ENCODE measurements around the gene UBE2J1.
A peak's percentile ranks its signal among the peaks of the same experiment; 100 is the strongest.

The UBE2J1 gene

DNA sequence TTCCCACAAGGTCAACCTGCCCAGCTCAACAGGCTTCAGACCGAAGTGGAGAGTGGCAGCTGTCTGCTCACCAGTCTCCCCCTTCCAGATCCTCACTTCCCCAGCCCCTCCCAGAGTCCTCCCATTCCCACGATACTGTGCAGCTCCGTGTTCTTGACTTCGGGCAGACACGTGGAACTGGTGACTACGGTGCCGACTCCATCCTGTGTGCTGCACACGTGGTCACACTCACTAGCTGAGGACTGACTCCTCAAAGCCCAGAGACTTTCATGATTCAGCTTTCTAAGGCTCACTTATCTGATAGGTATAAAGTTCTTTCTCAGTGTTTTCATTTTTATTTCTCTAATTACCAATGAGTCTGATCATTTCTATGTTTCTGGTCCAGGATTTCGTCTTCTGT, 69.8 kb downstream of the UBE2J1 start:
- no peak for TF ChIP-seq ZNF565 (CRISPR knock-in tag; conservative IDR thresholded peaks at IDR 0.05; ENCODE audit: low read depth)
- no peak for ATAC-seq

DNA sequence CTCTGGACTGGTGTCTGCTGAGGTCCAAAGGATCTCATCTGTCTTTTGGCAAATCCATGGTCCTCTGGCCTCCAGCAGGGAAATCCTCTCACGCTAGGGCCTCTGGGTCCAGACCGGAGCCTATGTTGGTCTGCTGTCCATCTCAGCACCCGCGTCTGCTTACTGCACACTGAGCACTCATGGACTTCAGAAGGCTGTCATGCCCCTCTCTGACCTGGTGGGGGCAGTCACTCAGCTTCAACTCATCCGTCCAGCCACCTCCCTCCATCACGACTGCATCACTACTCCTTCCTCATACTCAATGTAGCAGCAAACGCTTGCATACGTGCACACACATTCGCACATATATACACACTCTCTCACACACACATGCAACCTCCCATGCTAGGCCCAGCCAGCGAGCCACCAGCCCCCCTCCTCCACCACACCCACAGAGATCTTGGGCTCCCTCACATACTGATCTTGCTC, 70.7 kb downstream of the UBE2J1 start:
- TF ChIP-seq, protein P1, sequence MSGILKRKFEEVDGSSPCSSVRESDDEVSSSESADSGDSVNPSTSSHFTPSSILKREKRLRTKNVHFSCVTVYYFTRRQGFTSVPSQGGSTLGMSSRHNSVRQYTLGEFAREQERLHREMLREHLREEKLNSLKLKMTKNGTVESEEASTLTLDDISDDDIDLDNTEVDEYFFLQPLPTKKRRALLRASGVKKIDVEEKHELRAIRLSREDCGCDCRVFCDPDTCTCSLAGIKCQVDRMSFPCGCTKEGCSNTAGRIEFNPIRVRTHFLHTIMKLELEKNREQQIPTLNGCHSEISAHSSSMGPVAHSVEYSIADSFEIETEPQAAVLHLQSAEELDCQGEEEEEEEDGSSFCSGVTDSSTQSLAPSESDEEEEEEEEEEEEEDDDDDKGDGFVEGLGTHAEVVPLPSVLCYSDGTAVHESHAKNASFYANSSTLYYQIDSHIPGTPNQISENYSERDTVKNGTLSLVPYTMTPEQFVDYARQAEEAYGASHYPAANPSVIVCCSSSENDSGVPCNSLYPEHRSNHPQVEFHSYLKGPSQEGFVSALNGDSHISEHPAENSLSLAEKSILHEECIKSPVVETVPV (CRISPR knock-in tag; IDR thresholded peaks at IDR 0.05): no peak
- no peak for TF ChIP-seq OSR1 (CRISPR knock-in tag; IDR thresholded peaks at IDR 0.05)
- TF ChIP-seq ARNTL (CRISPR knock-in tag; IDR thresholded peaks at IDR 0.05; ENCODE audit: borderline replicate concordance, low read depth): no peak
- no peak for TF ChIP-seq ISL1 (CRISPR knock-in tag; IDR thresholded peaks at IDR 0.05)
- no peak for TF ChIP-seq ZNF70 (CRISPR knock-in tag; IDR thresholded peaks at IDR 0.05)
- no peak for TF ChIP-seq ZNF8 (CRISPR knock-in tag; IDR thresholded peaks at IDR 0.05)
- TF ChIP-seq GLIS3 (CRISPR knock-in tag; IDR thresholded peaks at IDR 0.05): no peak
- no peak for TF ChIP-seq ESRRG (CRISPR knock-in tag; IDR thresholded peaks at IDR 0.05)
- TF ChIP-seq RARB (CRISPR knock-in tag; IDR thresholded peaks at IDR 0.05): no peak
- TF ChIP-seq ZC3H10 (CRISPR knock-in tag; IDR thresholded peaks at IDR 0.05): no peak
- no peak for TF ChIP-seq ZFP3 (CRISPR knock-in tag; IDR thresholded peaks at IDR 0.05)
- TF ChIP-seq PPARA (CRISPR knock-in tag; IDR thresholded peaks at IDR 0.05; ENCODE audit: borderline replicate concordance): no peak
- TF ChIP-seq, protein P2, sequence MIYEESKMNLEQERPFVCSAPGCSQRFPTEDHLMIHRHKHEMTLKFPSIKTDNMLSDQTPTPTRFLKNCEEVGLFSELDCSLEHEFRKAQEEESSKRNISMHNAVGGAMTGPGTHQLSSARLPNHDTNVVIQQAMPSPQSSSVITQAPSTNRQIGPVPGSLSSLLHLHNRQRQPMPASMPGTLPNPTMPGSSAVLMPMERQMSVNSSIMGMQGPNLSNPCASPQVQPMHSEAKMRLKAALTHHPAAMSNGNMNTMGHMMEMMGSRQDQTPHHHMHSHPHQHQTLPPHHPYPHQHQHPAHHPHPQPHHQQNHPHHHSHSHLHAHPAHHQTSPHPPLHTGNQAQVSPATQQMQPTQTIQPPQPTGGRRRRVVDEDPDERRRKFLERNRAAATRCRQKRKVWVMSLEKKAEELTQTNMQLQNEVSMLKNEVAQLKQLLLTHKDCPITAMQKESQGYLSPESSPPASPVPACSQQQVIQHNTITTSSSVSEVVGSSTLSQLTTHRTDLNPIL (CRISPR knock-in tag; IDR thresholded peaks at IDR 0.05; ENCODE audit: low read depth): no peak
- TF ChIP-seq, protein P3, sequence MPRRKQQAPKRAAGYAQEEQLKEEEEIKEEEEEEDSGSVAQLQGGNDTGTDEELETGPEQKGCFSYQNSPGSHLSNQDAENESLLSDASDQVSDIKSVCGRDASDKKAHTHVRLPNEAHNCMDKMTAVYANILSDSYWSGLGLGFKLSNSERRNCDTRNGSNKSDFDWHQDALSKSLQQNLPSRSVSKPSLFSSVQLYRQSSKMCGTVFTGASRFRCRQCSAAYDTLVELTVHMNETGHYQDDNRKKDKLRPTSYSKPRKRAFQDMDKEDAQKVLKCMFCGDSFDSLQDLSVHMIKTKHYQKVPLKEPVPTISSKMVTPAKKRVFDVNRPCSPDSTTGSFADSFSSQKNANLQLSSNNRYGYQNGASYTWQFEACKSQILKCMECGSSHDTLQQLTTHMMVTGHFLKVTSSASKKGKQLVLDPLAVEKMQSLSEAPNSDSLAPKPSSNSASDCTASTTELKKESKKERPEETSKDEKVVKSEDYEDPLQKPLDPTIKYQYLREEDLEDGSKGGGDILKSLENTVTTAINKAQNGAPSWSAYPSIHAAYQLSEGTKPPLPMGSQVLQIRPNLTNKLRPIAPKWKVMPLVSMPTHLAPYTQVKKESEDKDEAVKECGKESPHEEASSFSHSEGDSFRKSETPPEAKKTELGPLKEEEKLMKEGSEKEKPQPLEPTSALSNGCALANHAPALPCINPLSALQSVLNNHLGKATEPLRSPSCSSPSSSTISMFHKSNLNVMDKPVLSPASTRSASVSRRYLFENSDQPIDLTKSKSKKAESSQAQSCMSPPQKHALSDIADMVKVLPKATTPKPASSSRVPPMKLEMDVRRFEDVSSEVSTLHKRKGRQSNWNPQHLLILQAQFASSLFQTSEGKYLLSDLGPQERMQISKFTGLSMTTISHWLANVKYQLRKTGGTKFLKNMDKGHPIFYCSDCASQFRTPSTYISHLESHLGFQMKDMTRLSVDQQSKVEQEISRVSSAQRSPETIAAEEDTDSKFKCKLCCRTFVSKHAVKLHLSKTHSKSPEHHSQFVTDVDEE (CRISPR knock-in tag; IDR thresholded peaks at IDR 0.05): no peak
- no peak for TF ChIP-seq TOX (CRISPR knock-in tag; IDR thresholded peaks at IDR 0.05; ENCODE audit: borderline replicate concordance)
- no peak for TF ChIP-seq SNAI2 (CRISPR knock-in tag; IDR thresholded peaks at IDR 0.05)
- no peak for TF ChIP-seq ZNF565 (CRISPR knock-in tag; conservative IDR thresholded peaks at IDR 0.05; ENCODE audit: low read depth)
- peak; percentile 95 for ATAC-seq

DNA sequence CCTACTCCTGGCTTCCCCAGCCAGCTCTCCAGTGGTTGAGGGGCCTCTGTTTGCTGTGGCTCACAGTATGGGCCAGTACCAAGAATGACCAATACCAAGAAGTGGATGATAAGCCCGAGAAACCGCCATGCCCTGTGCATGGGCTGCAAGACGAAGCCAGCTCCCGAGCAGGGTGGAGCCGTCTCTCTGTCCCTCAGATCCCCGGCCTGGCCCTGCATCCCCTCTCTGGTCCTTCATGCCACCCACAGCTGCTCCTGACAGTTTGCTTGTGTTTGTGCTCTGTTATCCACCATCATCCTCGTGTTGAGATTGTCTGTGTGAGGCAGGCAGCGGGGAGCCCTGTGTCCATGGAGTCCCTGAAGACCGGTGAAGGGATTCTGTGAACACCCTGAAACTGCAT, 73.6 kb downstream of the UBE2J1 start:
- TF ChIP-seq, protein P4, sequence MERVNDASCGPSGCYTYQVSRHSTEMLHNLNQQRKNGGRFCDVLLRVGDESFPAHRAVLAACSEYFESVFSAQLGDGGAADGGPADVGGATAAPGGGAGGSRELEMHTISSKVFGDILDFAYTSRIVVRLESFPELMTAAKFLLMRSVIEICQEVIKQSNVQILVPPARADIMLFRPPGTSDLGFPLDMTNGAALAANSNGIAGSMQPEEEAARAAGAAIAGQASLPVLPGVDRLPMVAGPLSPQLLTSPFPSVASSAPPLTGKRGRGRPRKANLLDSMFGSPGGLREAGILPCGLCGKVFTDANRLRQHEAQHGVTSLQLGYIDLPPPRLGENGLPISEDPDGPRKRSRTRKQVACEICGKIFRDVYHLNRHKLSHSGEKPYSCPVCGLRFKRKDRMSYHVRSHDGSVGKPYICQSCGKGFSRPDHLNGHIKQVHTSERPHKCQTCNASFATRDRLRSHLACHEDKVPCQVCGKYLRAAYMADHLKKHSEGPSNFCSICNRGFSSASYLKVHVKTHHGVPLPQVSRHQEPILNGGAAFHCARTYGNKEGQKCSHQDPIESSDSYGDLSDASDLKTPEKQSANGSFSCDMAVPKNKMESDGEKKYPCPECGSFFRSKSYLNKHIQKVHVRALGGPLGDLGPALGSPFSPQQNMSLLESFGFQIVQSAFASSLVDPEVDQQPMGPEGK (CRISPR knock-in tag; IDR thresholded peaks at IDR 0.05; ENCODE audit: borderline replicate concordance): no peak
- no peak for TF ChIP-seq PPARA (CRISPR knock-in tag; IDR thresholded peaks at IDR 0.05; ENCODE audit: borderline replicate concordance)
- no peak for TF ChIP-seq TCF4 (CRISPR knock-in tag; IDR thresholded peaks at IDR 0.05; ENCODE audit: borderline replicate concordance)
- TF ChIP-seq ZNF565 (CRISPR knock-in tag; conservative IDR thresholded peaks at IDR 0.05; ENCODE audit: low read depth): no peak
- TF ChIP-seq ARNTL (CRISPR knock-in tag; IDR thresholded peaks at IDR 0.05; ENCODE audit: borderline replicate concordance, low read depth): no peak
- no peak for TF ChIP-seq RARB (CRISPR knock-in tag; IDR thresholded peaks at IDR 0.05)
- TF ChIP-seq, protein P2 (CRISPR knock-in tag; IDR thresholded peaks at IDR 0.05; ENCODE audit: low read depth): no peak
- no peak for TF ChIP-seq ZNF8 (CRISPR knock-in tag; IDR thresholded peaks at IDR 0.05)
- no peak for TF ChIP-seq ISL1 (CRISPR knock-in tag; IDR thresholded peaks at IDR 0.05)
- TF ChIP-seq, protein P5, sequence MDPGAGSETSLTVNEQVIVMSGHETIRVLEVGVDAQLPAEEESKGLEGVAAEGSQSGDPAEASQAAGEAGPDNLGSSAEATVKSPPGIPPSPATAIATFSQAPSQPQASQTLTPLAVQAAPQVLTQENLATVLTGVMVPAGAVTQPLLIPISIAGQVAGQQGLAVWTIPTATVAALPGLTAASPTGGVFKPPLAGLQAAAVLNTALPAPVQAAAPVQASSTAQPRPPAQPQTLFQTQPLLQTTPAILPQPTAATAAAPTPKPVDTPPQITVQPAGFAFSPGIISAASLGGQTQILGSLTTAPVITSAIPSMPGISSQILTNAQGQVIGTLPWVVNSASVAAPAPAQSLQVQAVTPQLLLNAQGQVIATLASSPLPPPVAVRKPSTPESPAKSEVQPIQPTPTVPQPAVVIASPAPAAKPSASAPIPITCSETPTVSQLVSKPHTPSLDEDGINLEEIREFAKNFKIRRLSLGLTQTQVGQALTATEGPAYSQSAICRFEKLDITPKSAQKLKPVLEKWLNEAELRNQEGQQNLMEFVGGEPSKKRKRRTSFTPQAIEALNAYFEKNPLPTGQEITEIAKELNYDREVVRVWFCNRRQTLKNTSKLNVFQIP (CRISPR knock-in tag; IDR thresholded peaks at IDR 0.05; ENCODE audit: borderline replicate concordance, low read depth): no peak
- no peak for TF ChIP-seq BACH2 (CRISPR knock-in tag; IDR thresholded peaks at IDR 0.05; ENCODE audit: borderline replicate concordance)
- TF ChIP-seq GLIS3 (CRISPR knock-in tag; IDR thresholded peaks at IDR 0.05): no peak
- no peak for TF ChIP-seq SNAI2 (CRISPR knock-in tag; IDR thresholded peaks at IDR 0.05)
- no peak for TF ChIP-seq ZC3H10 (CRISPR knock-in tag; IDR thresholded peaks at IDR 0.05)
- ATAC-seq: no peak

All from SK-N-SH treated with all-trans-retinoic acid at 6 μM for 48 hours (cell line).